Psoas muscle (tissue), 8 donors: Measurements from ENCODE around the gene ZBTB47. TPM values are rescaled to one million over a fixed set of nuclear protein-coding genes. Genes with fewer than 3 reads are reported as not detected.

Source experiments
- ATAC-seq, 4 donors: fragments of 200-7000 bp; cut with Tn5 transposase; one replicate each; pipeline ENCODE4 v1.9.1; 2020; ENCODE audit warnings: moderate library complexity in 3 of 4, mild to moderate bottlenecking in 2 of 4
- DNase-seq, 2 donors: peaks; one replicate each; pipeline ENCODE4 v3.0.0-alpha.2; 2020
- H3K27ac ChIP-seq: fragments of 200-600 bp; one replicate; pipeline ENCODE4 v1.8.0; 2022
- H3K27me3 ChIP-seq, 3 donors: fragments of 200-600 bp in 1 of 3; one replicate each; pipeline versions ENCODE4 v1.6.1 to v1.8.0; 2013 to 2022; ENCODE audit warnings: low read length in 2 of 3, mild to moderate bottlenecking in 2 of 3, moderate library complexity in 1 of 3; ENCODE audit not compliant: insufficient read depth in 3 of 3
- H3K36me3 ChIP-seq, 2 donors: fragments of 200-600 bp in 1 of 2; one replicate each; pipeline versions ENCODE4 v1.6.1 to v1.8.0; 2013 to 2022; ENCODE audit warnings: low read depth in 1 of 2, mild to moderate bottlenecking in 1 of 2, moderate library complexity in 1 of 2; ENCODE audit not compliant: insufficient read depth in 1 of 2
- H3K4me1 ChIP-seq: fragments of 200-600 bp; one replicate; pipeline ENCODE4 v1.8.0; 2022
- H3K4me3 ChIP-seq: fragments of 200-600 bp; one replicate; pipeline ENCODE4 v1.8.0; 2022; ENCODE audit warnings: mild to moderate bottlenecking
- H3K9me3 ChIP-seq: fragments of 200-600 bp; one replicate; pipeline ENCODE4 v1.8.0; 2022
- CTCF ChIP-seq: fragments of 200-600 bp; IDR thresholded peaks from one replicate; pipeline ENCODE4 v1.8.0; 2022; ENCODE audit warnings: antibody characterized with exemption
- WGBS, 3 donors: extraction: QIAGEN DNeasy Blood & Tissue Kit; methylation state at CpG; one replicate each; pipeline versions ENCODE4 v1.1.6 to v1.1.7; 2013; 5-methylcytosine and 5-hydroxymethylcytosine counted together
- intact Hi-C, 2 donors: fragments of 100-400 bp; cut with DNase I; formaldehyde crosslinking; loops; one replicate each; pipeline versions ENCODE4 v1.11.0 to v1.14.2; 2022
- long read RNA-seq, 2 donors: library from polyadenylated mRNA; unstranded; transcript quantifications; one replicate each; pipeline ENCODE4 v2.0.0, GENCODE V29; 2021
- polyA plus RNA-seq, 3 donors: library from polyadenylated mRNA; stranded (reverse); fragments of 200-250 nt; gene quantifications; one replicate each; pipeline ENCODE4 v1.2.3, GENCODE V29; 2013
- total RNA-seq, 4 donors: library from RNA; stranded (reverse); fragmentation: NEBNext Ultra II Directional in 2 of 4; extraction: Animal tissue kit (Norgen Biotek cat#: 25700) in 2 of 4; gene quantifications; one replicate each; pipeline versions ENCODE4 v1.2.1 to v1.2.4, GENCODE V29; 2021 to 2023
- donor health status: healthy with polysubstance abuse.
- donor health status: DM: no; HTN: no; CAD: no; lungs with moderate emphysema.
- donor health status: Bipolar disorder and iron deficiency.
- donor health status: healthy.
- donor health status: DM: yes; HTN: yes; CAD: no.
- donor health status: DM: no; HTN: no; CAD: no.
- donor health status: DM: no; HTN: no; CAD: no.
- donor health status: DM: yes; HTN: yes; CAD: no.

Gene ZBTB47
- total RNA-seq (100 to 1,000 TPM in 2 of 4 donors, 10 to 100 TPM in 2; 87.2 to 151 (median 110) TPM), polyA plus RNA-seq (10 to 100 TPM; 41.6 to 90.3 (median 72.6) TPM)
- long read RNA-seq, donor 1, partial matches to known transcripts: 108 of 113 reads
- long read RNA-seq, donor 1, other reads (novel, unspliced or antisense): 5 of 113 reads
- long read RNA-seq, donor 2, partial matches to known transcripts: 46 of 146 reads
- long read RNA-seq, donor 2, other reads (novel, unspliced or antisense): 100 of 146 reads

GRCh38 chr3:42653560-42654330, at the start of gene ZBTB47:
Gene ZBTB47, plus strand, starts transcription at chr3:42653697. Its CDS starts 4,659 bp downstream, at chr3:42658356.
- Histone ChIP-seq H3K36me3 (peaks cover 0 to 11% of the 10 kb centered on the region in 2 donors), H3K9me3 (no peaks in the 10 kb centered on the region), H3K4me1 (peaks cover 50% of the 10 kb centered on the region), H3K27ac (peak within 1 kb of the TSS; percentile 98), H3K27me3 (no peaks in the 10 kb centered on the region), H3K4me3 (peak within 1 kb of the TSS; percentile 78)
- ATAC-seq (peak; percentile 11 to 23 (median 14)), DNase-seq (peak; percentile 79 to 86)
- intact Hi-C loops: loop anchor here (2.0 to 10.0 kb wide), 3 partner anchors 46 to 91 kb away; no protein-coding TSS in a partner anchor
- 2% methylated on average over 26 to 31 of the region's 31 CpGs for WGBS, 3 donors
- no peak for TF ChIP-seq CTCF

GRCh38 chr3:42605546-42606173, 47.8 kb upstream of the ZBTB47 start:
- no peak for TF ChIP-seq CTCF
- Histone ChIP-seq H3K4me3 (no peak overlapping the region), H3K27me3 (no peaks in the 10 kb centered on the region), H3K36me3 (no peaks in the 10 kb centered on the region), H3K9me3 (no peaks in the 10 kb centered on the region), H3K27ac (peak overlapping the region; percentile 62), H3K4me1 (peaks cover 43% of the 10 kb centered on the region)
- DNase-seq: no peak
- peak; percentile 66 to 78 (median 76) for ATAC-seq
- WGBS, 3 donors: 30 to 45% (median 32%) methylated on average over 5 of the region's 5 CpGs
- intact Hi-C loops: loop anchor here in 1 of 2 donors (5.0 kb wide), 1 partner anchor 47 kb away; the partner anchor contains the start of gene ZBTB47

- H3K27me3 ChIP-seq: no peaks in the 10 kb centered on the region
- ATAC-seq: peak in 1 of 4 donors; percentile 14
- H3K9me3 ChIP-seq: no peaks in the 10 kb centered on the region
- no peaks in the 10 kb centered on the region for H3K36me3 ChIP-seq
- DNase-seq: no peak
- peak overlapping the region; percentile 53 for H3K27ac ChIP-seq
- intact Hi-C loops: loop anchor here in 1 of 2 donors (5.0 kb wide), 1 partner anchor 44 kb away; the partner anchor contains the start of gene ZBTB47
- TF ChIP-seq CTCF: no peak
- WGBS, 3 donors: 16 to 22% (median 19%) methylated on average over 5 of the region's 5 CpGs
- H3K4me1 ChIP-seq: peaks cover 35% of the 10 kb centered on the region
- H3K4me3 ChIP-seq: no peak overlapping the region
Measured at GRCh38 chr3:42608581-42608980, 44.9 kb upstream of the ZBTB47 start.

GRCh38 chr3:42610976-42611375, 42.5 kb upstream of the ZBTB47 start:
- Histone ChIP-seq H3K27me3 (no peaks in the 10 kb centered on the region), H3K36me3 (no peaks in the 10 kb centered on the region), H3K27ac (peak overlapping the region; percentile 51), H3K4me3 (no peak overlapping the region), H3K4me1 (peaks cover 31% of the 10 kb centered on the region), H3K9me3 (no peaks in the 10 kb centered on the region)
- ATAC-seq: no peak
- 65 to 84% (median 81%) methylated on average over 1 of the region's 1 CpG for WGBS, 3 donors
- no peak for DNase-seq
- intact Hi-C loops: no loop called here
- no peak for TF ChIP-seq CTCF
